Chondrocyte (in vitro differentiated cells): ENCODE data around the gene STEAP4. TPM values are rescaled to one million over a fixed set of nuclear protein-coding genes. Genes with fewer than 3 reads are reported as not detected.

Experiments
- DNase-seq: peaks from one replicate; pipeline ENCODE4 v3.0.0; 2021; ENCODE audit warnings: mixed read lengths, low spot score
- H3K27ac Mint-ChIP-seq: one replicate; pipeline ENCODE4 v1.8.0; 2021; ENCODE audit warnings: mild to moderate bottlenecking, moderate library complexity, mixed read lengths; ENCODE audit not compliant: unreplicated experiment
- H3K27me3 Mint-ChIP-seq: 2 replicates; pipeline ENCODE4 v1.8.0; 2021; ENCODE audit warnings: low read depth, mixed read lengths
- H3K36me3 Mint-ChIP-seq: 2 replicates; pipeline ENCODE4 v1.8.0; 2021; ENCODE audit warnings: low read depth, mixed read lengths
- H3K4me1 Mint-ChIP-seq: 2 replicates; pipeline ENCODE4 v1.8.0; 2021; ENCODE audit warnings: low read depth, mild to moderate bottlenecking, mixed read lengths
- H3K4me3 Mint-ChIP-seq: one replicate; pipeline ENCODE4 v1.8.0; 2021; ENCODE audit warnings: mild to moderate bottlenecking, moderate library complexity, mixed read lengths; ENCODE audit not compliant: unreplicated experiment
- H3K9me3 Mint-ChIP-seq: 2 replicates; pipeline ENCODE4 v1.8.0; 2021; ENCODE audit warnings: low read depth, mixed read lengths
- total RNA-seq: library from RNA; stranded (reverse); gene quantifications from 3 replicates; pipeline ENCODE4 v1.2.1, GENCODE V29; 2021
- TF ChIP-seq, protein P1 (sequence below): fragments of 200-600 bp; sonication (generic); IDR thresholded peaks from 2 replicates; pipeline ENCODE4 v1.5.0; 2021; ENCODE audit warnings: antibody characterized with exemption, mild to moderate bottlenecking, moderate library complexity

The STEAP4 gene
- total RNA-seq, 1 donor from 2014 or later: not detected

DNA sequence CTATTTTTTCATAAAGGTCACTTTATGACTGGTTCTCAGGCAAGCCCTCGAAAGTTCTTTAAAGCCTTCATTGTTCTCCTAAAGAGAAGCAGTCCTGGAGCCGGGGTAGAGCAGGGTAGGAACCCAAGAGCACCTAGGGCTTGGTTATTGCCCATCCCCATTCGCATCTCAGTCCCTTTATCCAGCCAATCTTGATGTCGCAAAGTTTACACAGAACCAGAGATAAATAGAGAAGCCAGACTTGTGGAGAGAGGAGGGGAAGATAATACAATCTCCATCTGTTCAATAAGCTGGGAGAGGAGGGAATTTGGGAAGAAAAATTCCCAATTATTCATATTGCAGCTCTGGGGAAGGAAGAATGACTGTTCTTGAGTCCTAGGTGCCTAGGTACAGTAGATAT, 80.5 kb downstream of the STEAP4 start:
- no peak for DNase-seq
- TF ChIP-seq, protein P1, sequence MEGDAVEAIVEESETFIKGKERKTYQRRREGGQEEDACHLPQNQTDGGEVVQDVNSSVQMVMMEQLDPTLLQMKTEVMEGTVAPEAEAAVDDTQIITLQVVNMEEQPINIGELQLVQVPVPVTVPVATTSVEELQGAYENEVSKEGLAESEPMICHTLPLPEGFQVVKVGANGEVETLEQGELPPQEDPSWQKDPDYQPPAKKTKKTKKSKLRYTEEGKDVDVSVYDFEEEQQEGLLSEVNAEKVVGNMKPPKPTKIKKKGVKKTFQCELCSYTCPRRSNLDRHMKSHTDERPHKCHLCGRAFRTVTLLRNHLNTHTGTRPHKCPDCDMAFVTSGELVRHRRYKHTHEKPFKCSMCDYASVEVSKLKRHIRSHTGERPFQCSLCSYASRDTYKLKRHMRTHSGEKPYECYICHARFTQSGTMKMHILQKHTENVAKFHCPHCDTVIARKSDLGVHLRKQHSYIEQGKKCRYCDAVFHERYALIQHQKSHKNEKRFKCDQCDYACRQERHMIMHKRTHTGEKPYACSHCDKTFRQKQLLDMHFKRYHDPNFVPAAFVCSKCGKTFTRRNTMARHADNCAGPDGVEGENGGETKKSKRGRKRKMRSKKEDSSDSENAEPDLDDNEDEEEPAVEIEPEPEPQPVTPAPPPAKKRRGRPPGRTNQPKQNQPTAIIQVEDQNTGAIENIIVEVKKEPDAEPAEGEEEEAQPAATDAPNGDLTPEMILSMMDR: no peak
- Mint-ChIP-seq H3K4me1 (peaks cover 4% of the 10 kb centered on the region), H3K27me3 (no peaks in the 10 kb centered on the region), H3K36me3 (peaks cover 1% of the 10 kb centered on the region), H3K9me3 (peaks cover 9% of the 10 kb centered on the region), H3K27ac (no peak overlapping the region), H3K4me3 (no peak overlapping the region)

DNA sequence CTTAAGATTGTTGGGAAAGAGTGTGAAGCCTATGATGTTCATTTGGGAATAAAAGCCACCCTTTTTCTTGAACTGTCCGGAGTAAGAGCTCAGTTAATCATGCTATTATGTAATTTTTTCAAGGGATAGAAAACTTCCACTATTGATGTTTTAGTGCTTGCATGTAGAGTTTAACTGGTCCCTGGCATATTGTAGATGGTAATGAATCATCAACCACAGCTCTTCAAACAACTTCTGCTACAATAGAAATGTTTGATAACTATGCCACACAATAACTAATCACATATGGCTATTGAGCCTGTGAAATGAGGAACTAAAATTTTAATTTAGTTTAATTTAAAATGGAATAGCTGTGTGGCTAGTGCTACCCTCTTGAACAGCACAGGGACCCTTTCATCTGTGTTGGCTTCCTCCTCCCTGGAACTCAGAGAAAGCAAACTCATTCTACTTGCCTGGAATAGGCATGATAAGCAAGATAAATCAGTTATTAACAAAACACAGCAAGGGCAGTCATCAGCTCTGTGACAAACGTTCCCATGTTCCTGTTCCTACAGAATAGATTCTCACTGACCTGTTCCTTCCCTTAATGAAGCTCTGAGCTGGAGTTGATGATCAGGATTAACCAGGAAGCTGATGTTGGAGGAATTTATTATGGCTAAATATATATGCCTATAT, 82.0 kb downstream of the STEAP4 start:
- DNase-seq: no peak
- Mint-ChIP-seq H3K4me1 (peaks cover 16% of the 10 kb centered on the region), H3K36me3 (peaks cover 1% of the 10 kb centered on the region), H3K4me3 (no peak overlapping the region), H3K27me3 (no peaks in the 10 kb centered on the region), H3K9me3 (peaks cover 9% of the 10 kb centered on the region), H3K27ac (no peak overlapping the region)
- TF ChIP-seq, protein P1: no peak

DNA sequence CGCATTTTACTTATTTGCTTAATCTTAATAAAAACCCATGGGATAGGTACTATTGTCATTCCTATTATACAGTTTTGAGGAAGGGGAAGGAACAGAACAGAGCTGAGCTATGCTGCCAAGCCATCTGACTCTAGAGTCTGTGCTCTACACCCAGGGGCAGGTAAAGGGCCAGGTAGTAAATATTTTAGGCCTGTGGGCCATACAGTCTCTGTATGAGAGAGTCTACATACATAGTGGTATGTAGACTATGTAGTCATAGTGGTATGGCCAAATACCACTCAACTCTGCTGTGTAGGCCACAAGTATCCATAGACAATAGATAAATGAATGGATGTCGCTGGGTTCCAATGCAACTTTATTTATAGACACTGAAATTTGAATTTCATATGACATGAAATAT, 83.4 kb downstream of the STEAP4 start:
- Mint-ChIP-seq H3K9me3 (peaks cover 1% of the 10 kb centered on the region), H3K4me1 (peaks cover 26% of the 10 kb centered on the region)
- TF ChIP-seq, protein P1: no peak

More for the DNA sequence above, 83.4 kb downstream of the STEAP4 start:
- no peak for DNase-seq
- H3K27me3 Mint-ChIP-seq: no peaks in the 10 kb centered on the region
- H3K36me3 Mint-ChIP-seq: no peaks in the 10 kb centered on the region
- no peak overlapping the region for H3K4me3 Mint-ChIP-seq
- no peak overlapping the region for H3K27ac Mint-ChIP-seq

Other genes starting within 250 kb of the STEAP4 start
- gene SRI, start 86.9 kb downstream of the STEAP4 start, total RNA-seq: 87.3 to 99.9 TPM (median 98.8 TPM) in 3 replicates